Adrenal gland (tissue), 5 donors: ENCODE data around the gene SMAD3.
"Not testable (repeated sequence)": the region's sequence is repeated elsewhere in the genome, so short reads cannot be mapped to it uniquely, and the experiment has no call there.

Experiments used
- CTCF ChIP-seq, 6 experiments: fragments of 450-650 bp in 4 of 6; fragments of 200-600 bp in 2 of 6; sonication (generic) in 1 of 6; IDR thresholded peaks; 1 replicate in 5 of 6; 2 replicates in 1 of 6; pipeline versions ENCODE4 v1.5.1 to v1.8.0; 2016 to 2021; ENCODE audit warnings: antibody characterized with exemption in 6 of 6, mild to moderate bottlenecking in 2 of 6, moderate library complexity in 1 of 6
- POLR2A ChIP-seq, 2 donors: fragments of 450-650 bp; IDR thresholded peaks; one replicate each; pipeline ENCODE4 v1.6.1; 2017; ENCODE audit warnings: antibody characterized with exemption in 2 of 2, mild to moderate bottlenecking in 2 of 2, moderate library complexity in 1 of 2
- donor health status: DM: no; HTN: no; CAD: no.

DNA sequence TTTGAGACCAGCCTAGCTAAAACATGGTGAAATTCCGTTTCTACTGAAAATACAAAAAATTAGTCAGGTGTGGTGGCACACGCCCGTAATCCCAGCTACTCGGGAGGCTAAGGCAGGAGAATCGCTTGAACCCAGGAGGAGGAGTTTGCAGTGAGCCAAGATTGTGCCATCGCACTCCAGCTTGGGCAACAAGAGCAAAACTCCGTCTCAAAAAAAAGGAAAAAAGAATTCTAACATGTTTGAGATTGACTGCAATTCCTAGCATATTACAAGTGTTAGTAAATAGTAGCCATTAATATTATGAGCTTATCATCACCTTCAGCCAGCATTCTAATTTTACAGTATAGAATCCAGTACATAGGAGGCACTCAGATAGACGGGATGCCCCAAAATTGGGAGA, 57.9 kb downstream of the SMAD3 start:
- TF ChIP-seq CTCF, POLR2A (IDR thresholded peaks at IDR 0.05): not testable (repeated sequence)
